Left ventricle myocardium superior (tissue), 1 donor: ENCODE results near the gene FBXO48. TPM values are rescaled to one million over a fixed set of nuclear protein-coding genes. Genes with fewer than 3 reads are reported as not detected.
"Not testable (repeated sequence)": the region's sequence is repeated elsewhere in the genome, so short reads cannot be mapped to it uniquely, and the experiment has no call there.

Source experiments
- ATAC-seq: fragments of 200-7000 bp; cut with Tn5 transposase; one replicate; pipeline ENCODE4 v1.9.1; 2020; ENCODE audit warnings: mild to moderate bottlenecking, moderate library complexity
- DNase-seq: peaks from one replicate; pipeline ENCODE4 v3.0.0-alpha.2; 2020
- intact Hi-C: fragments of 100-400 bp; cut with micrococcal nuclease; formaldehyde crosslinking; loops from one replicate; pipeline ENCODE4 v1.11.0; 2022
- long read RNA-seq: library from polyadenylated mRNA; unstranded; transcript quantifications from one replicate; pipeline ENCODE4 v2.0.0, GENCODE V29; 2021
- total RNA-seq: library from RNA; stranded (reverse); fragmentation: NEBNext Ultra II Directional; extraction: Animal tissue kit (Norgen Biotek cat#: 25700); gene quantifications from one replicate; pipeline ENCODE4 v1.2.1, GENCODE V29; 2021
- donor health status: DM: no; HTN: yes; CAD: no; lungs with severe emphysema.

FBXO48 gene
- total RNA-seq = 0.92 TPM
- long read RNA-seq, full-length matches to known transcripts = 1 of 5 reads
- long read RNA-seq, partial matches to known transcripts = 1 of 5 reads
- long read RNA-seq, other reads (novel, unspliced or antisense) = 3 of 5 reads

GRCh38 chr2:68467077-68467960 lies at the start of gene FBXO48, which contains the start of gene APLF:
Gene FBXO48 (minus strand): TSS chr2:68467294. CDS start chr2:68465145, 2,149 bp downstream.
Gene APLF (plus strand): TSS chr2:68467585. CDS start chr2:68467732, 147 bp downstream.
- ATAC-seq (peak; percentile 98), DNase-seq (peak; percentile 97)
- intact Hi-C loops = no loop called here

GRCh38 chr2:68516051-68516955 lies 49.2 kb upstream of the FBXO48 start:
- intact Hi-C loops = no loop called here
- no peak for ATAC-seq
- no peak for DNase-seq

- no peak for DNase-seq
- no peak for ATAC-seq
- intact Hi-C loops = no loop called here
Measured at GRCh38 chr2:68514316-68514929, 47.3 kb upstream of the FBXO48 start.

- ATAC-seq (no peak), DNase-seq (no peak)
- intact Hi-C loops = no loop called here
Measured at GRCh38 chr2:68512966-68513365, 45.9 kb upstream of the FBXO48 start.

GRCh38 chr2:68512326-68512725 lies 45.2 kb upstream of the FBXO48 start:
- DNase-seq (no peak), ATAC-seq (no peak)
- intact Hi-C loops = no loop called here

GRCh38 chr2:68506170-68506569 lies 39.1 kb upstream of the FBXO48 start:
- ATAC-seq (no peak), DNase-seq (no peak)
- intact Hi-C loops = no loop called here

- ATAC-seq (no peak), DNase-seq (no peak)
- intact Hi-C loops = no loop called here
Measured at GRCh38 chr2:68505603-68506159, 38.6 kb upstream of the FBXO48 start.

GRCh38 chr2:68501768-68502167 lies 34.7 kb upstream of the FBXO48 start:
- DNase-seq (no peak), ATAC-seq (no peak)
- intact Hi-C loops = no loop called here

GRCh38 chr2:68500649-68501048 lies 33.6 kb upstream of the FBXO48 start:
- no peak for DNase-seq
- no peak for ATAC-seq
- intact Hi-C loops = no loop called here

- DNase-seq (no peak), ATAC-seq (no peak)
- intact Hi-C loops = no loop called here
Measured at GRCh38 chr2:68499133-68499532, 32.0 kb upstream of the FBXO48 start.

- DNase-seq = no peak
- no peak for ATAC-seq
- intact Hi-C loops = no loop called here
Measured at GRCh38 chr2:68491582-68491981, 24.5 kb upstream of the FBXO48 start.

- no peak for DNase-seq
- intact Hi-C loops = loop anchor here (10.0 kb wide), 1 partner anchor 436 kb away; no protein-coding TSS in a partner anchor
- no peak for ATAC-seq
Measured at GRCh38 chr2:68489282-68489681, 22.2 kb upstream of the FBXO48 start.

GRCh38 chr2:68488605-68489004 lies 21.5 kb upstream of the FBXO48 start:
- DNase-seq, ATAC-seq: not testable (repeated sequence)
- intact Hi-C loops = loop anchor here (10.0 kb wide), 1 partner anchor 436 kb away; no protein-coding TSS in a partner anchor

- no peak for DNase-seq
- ATAC-seq = no peak
- intact Hi-C loops = loop anchor here (10.0 kb wide), 1 partner anchor 437 kb away; no protein-coding TSS in a partner anchor
Measured at GRCh38 chr2:68487773-68488355, 20.8 kb upstream of the FBXO48 start.

- no peak for ATAC-seq
- intact Hi-C loops = loop anchor here (10.0 kb wide), 1 partner anchor 442 kb away; no protein-coding TSS in a partner anchor
- no peak for DNase-seq
Measured at GRCh38 chr2:68483011-68483410, 15.9 kb upstream of the FBXO48 start.

- intact Hi-C loops = loop anchor here (10.0 kb wide), 1 partner anchor 442 kb away; no protein-coding TSS in a partner anchor
- DNase-seq = no peak
Measured at GRCh38 chr2:68482296-68482820, 15.3 kb upstream of the FBXO48 start.

GRCh38 chr2:68478688-68479087 lies 11.6 kb upstream of the FBXO48 start:
- intact Hi-C loops = no loop called here
- no peak for ATAC-seq

More at GRCh38 chr2:68482296-68482820, 15.3 kb upstream of the FBXO48 start:
- no peak for ATAC-seq

GRCh38 chr2:68476454-68476853 lies 9.4 kb upstream of the FBXO48 start:
- ATAC-seq = no peak
- intact Hi-C loops = no loop called here
- no peak for DNase-seq

More at GRCh38 chr2:68478688-68479087, 11.6 kb upstream of the FBXO48 start:
- no peak for DNase-seq
